HCT116 (cell line): ENCODE data around the gene ZNF180. TPM values are rescaled to one million over a fixed set of nuclear protein-coding genes. Genes with fewer than 3 reads are reported as not detected.

Experiments used
- ATAC-seq: fragments of 200-7000 bp; cut with Tn5 transposase; 2 replicates; pipeline ENCODE4 v1.9.1; 2020; ENCODE audit warnings: mild to moderate bottlenecking, moderate library complexity
- BruUV-seq: library from RNA; stranded (reverse); fragments of 400-500 nt; replicated peaks from 2 replicates; lab custom pipeline; 2021; lab: Mats Ljungman, UMichigan
- CTCF ChIA-PET: fragments of 300-600 bp; sonication (Branson Sonifier 250); formaldehyde crosslinking; loops from one replicate; lab custom pipeline; 2021; ENCODE audit warnings: antibody characterized with exemption; lab: Charles Lee
- POLR2A ChIA-PET: fragments of 300-600, 350-600 bp; sonication (Branson Sonifier 250); formaldehyde crosslinking; loops from one replicate; lab custom pipeline; 2021; ENCODE audit warnings: antibody characterized with exemption; lab: Charles Lee
- RAD21 ChIA-PET, 2 experiments: fragments of 300-600 bp; sonication (Branson Sonifier 250); formaldehyde crosslinking; loops; one replicate each; lab custom pipeline; 2023; ENCODE audit warnings: low total read pairs in 2 of 2; ENCODE audit not compliant: uncharacterized antibody in 2 of 2, unreplicated experiment in 2 of 2, low non-redundant PET in 1 of 2; lab: Charles Lee
- DNase-seq: peaks from one replicate; pipeline ENCODE4 v3.0.0-alpha.2; 2010; ENCODE audit warnings: low read depth, low spot score
- H2AFZ ChIP-seq: fragments of 200-600 bp; shearing (Covaris generic), sonication (generic); 2 replicates; pipeline ENCODE4 v1.6.1; 2017; ENCODE audit warnings: low read depth, mixed run types, mixed read lengths, antibody characterized with exemption, low read length; ENCODE audit not compliant: poor library complexity, severe bottlenecking
- H3K27ac ChIP-seq: 2 replicates; pipeline ENCODE4 v1.5.1; 2012; ENCODE audit warnings: low read depth, low read length
- H3K27me3 ChIP-seq: fragments of 200-600 bp; sonication (generic); 2 replicates; pipeline ENCODE4 v1.6.1; 2016; ENCODE audit warnings: mixed run types, low read length, mixed read lengths; ENCODE audit not compliant: insufficient read depth
- H3K36me3 ChIP-seq, 2 experiments: fragments of 200-500 bp in 1 of 2; fragments of 200-600 bp in 1 of 2; sonication (Bioruptor generic) in 1 of 2; sonication (generic) in 1 of 2; 2 replicates each; pipeline versions ENCODE4 v1.5.1 to v1.6.1; 2014 to 2016; ENCODE audit warnings: low read length in 2 of 2, inconsistent platforms in 1 of 2, mixed read lengths in 1 of 2, mixed run types in 1 of 2; ENCODE audit not compliant: insufficient read depth in 2 of 2, control insufficient read depth in 1 of 2
- H3K4me1 ChIP-seq, 2 experiments: fragments of 200-600 bp in 1 of 2; sonication (generic) in 1 of 2; 2 replicates each; pipeline versions ENCODE4 v1.5.1 to v1.6.1; 2012 to 2017; ENCODE audit warnings: low read length in 2 of 2, inconsistent platforms in 1 of 2, mild to moderate bottlenecking in 1 of 2, mixed read lengths in 1 of 2, mixed run types in 1 of 2, moderate library complexity in 1 of 2; ENCODE audit not compliant: insufficient read depth in 2 of 2, control insufficient read depth in 1 of 2
- H3K4me2 ChIP-seq: fragments of 200-600 bp; sonication (generic); 2 replicates; pipeline ENCODE4 v1.6.1; 2017; ENCODE audit warnings: mixed run types, low read length, mixed read lengths
- H3K4me3 ChIP-seq, 2 experiments: fragments of 200-600 bp in 1 of 2; sonication (generic) in 1 of 2; replicated peaks in 1 of 2; 2 replicates each; pipeline ENCODE4 v1.5.1; 2011 to 2016; ENCODE audit warnings: low read length in 2 of 2, control low read depth in 1 of 2, low read depth in 1 of 2, mild to moderate bottlenecking in 1 of 2, mixed read lengths in 1 of 2, mixed run types in 1 of 2
- H3K79me2 ChIP-seq: fragments of 200-600 bp; sonication (generic); 2 replicates; pipeline ENCODE4 v1.6.1; 2017; ENCODE audit warnings: mild to moderate bottlenecking, mixed run types, low read length, moderate library complexity, mixed read lengths; ENCODE audit not compliant: insufficient read depth
- H3K9ac ChIP-seq: fragments of 200-600 bp; sonication (generic); 2 replicates; pipeline ENCODE4 v1.6.1; 2016; ENCODE audit warnings: low read length, mixed read lengths
- H3K9me2 ChIP-seq: fragments of 200-600 bp; sonication (generic), shearing (Covaris generic); 2 replicates; pipeline ENCODE4 v1.6.1; 2017; ENCODE audit warnings: mixed run types, mild to moderate bottlenecking, moderate library complexity; ENCODE audit not compliant: insufficient read depth
- H3K9me3 ChIP-seq, 2 experiments: fragments of 200-500 bp in 1 of 2; fragments of 200-600 bp in 1 of 2; sonication (Bioruptor generic) in 1 of 2; sonication (generic) in 1 of 2; 2 replicates each; pipeline ENCODE4 v1.6.1; 2014 to 2017; ENCODE audit warnings: low read length in 2 of 2, mixed read lengths in 2 of 2, inconsistent platforms in 1 of 2, low read depth in 1 of 2, mild to moderate bottlenecking in 1 of 2, mixed run types in 1 of 2, moderate library complexity in 1 of 2; ENCODE audit not compliant: control insufficient read depth in 1 of 2, insufficient read depth in 1 of 2
- H4K20me1 ChIP-seq: fragments of 200-600 bp; sonication (generic), shearing (Covaris generic); 2 replicates; pipeline ENCODE4 v1.6.1; 2017; ENCODE audit warnings: mixed run types, mild to moderate bottlenecking, moderate library complexity; ENCODE audit not compliant: insufficient read depth
- CBX3 ChIP-seq: IDR thresholded peaks from 2 replicates; pipeline ENCODE4 v1.6.1; 2012; ENCODE audit warnings: low read depth
- EZH2phosphoT487 ChIP-seq: fragments of 200-600 bp; IDR thresholded peaks from 2 replicates; pipeline ENCODE4 v1.6.1; 2018; ENCODE audit warnings: antibody characterized with exemption, borderline replicate concordance
- FOSL1 ChIP-seq: IDR thresholded peaks from 2 replicates; pipeline ENCODE4 v1.6.1; 2012; ENCODE audit warnings: low read depth
- JUND ChIP-seq: IDR thresholded peaks from 2 replicates; pipeline ENCODE4 v1.6.1; 2012
- MAX ChIP-seq: IDR thresholded peaks from 2 replicates; pipeline ENCODE4 v1.6.1; 2012
- POLR2AphosphoS5 ChIP-seq: IDR thresholded peaks from 2 replicates; pipeline ENCODE4 v1.6.1; 2011; ENCODE audit warnings: mild to moderate bottlenecking, low read depth, low read length, moderate library complexity
- RAD21 ChIP-seq: IDR thresholded peaks from 2 replicates; pipeline ENCODE4 v1.6.1; 2012; ENCODE audit warnings: low read depth, mild to moderate bottlenecking
- SIN3A ChIP-seq: IDR thresholded peaks from 2 replicates; pipeline ENCODE4 v1.6.1; 2012; ENCODE audit warnings: low read depth
- SP1 ChIP-seq: IDR thresholded peaks from 2 replicates; pipeline ENCODE4 v1.6.1; 2012; ENCODE audit warnings: low read depth
- YY1 ChIP-seq: IDR thresholded peaks from 2 replicates; pipeline ENCODE4 v1.6.1; 2011; ENCODE audit warnings: low read length, low read depth, moderate library complexity, mild to moderate bottlenecking; ENCODE audit not compliant: insufficient replicate concordance; ENCODE audit errors: extremely low read depth
- intact Hi-C: fragments of 100-400 bp; cut with micrococcal nuclease; formaldehyde crosslinking; loops from 2 replicates; pipeline ENCODE4 v1.10.0; 2022
- total RNA-seq: library from RNA; stranded (reverse); gene quantifications from one replicate; pipeline ENCODE4 v1.2.1, GENCODE V29; 2021; ENCODE audit not compliant: unreplicated experiment
- TF ChIP-seq, protein P1 (sequence below): IDR thresholded peaks from 2 replicates; pipeline ENCODE4 v1.6.1; 2011; ENCODE audit warnings: mild to moderate bottlenecking, low read length, moderate library complexity; ENCODE audit not compliant: insufficient replicate concordance; ENCODE audit errors: extremely low read depth
- TF ChIP-seq, protein P2 (sequence below), 3 experiments: fragments of 200-600 bp in 1 of 3; sonication (generic) in 1 of 3; IDR thresholded peaks in 2 of 3; conservative IDR thresholded peaks in 1 of 3; 2 replicates each; pipeline ENCODE4 v1.5.1; 2012 to 2017; ENCODE audit warnings: low read depth in 2 of 3, low read length in 2 of 3, antibody characterized with exemption in 1 of 3, borderline replicate concordance in 1 of 3, control low read depth in 1 of 3, mild to moderate bottlenecking in 1 of 3, mixed read lengths in 1 of 3, mixed run types in 1 of 3, moderate library complexity in 1 of 3; ENCODE audit not compliant: insufficient read depth in 1 of 3
- TF ChIP-seq, protein P3 (sequence below): IDR thresholded peaks from 2 replicates; pipeline ENCODE4 v1.6.1; 2012; ENCODE audit warnings: low read depth

ZNF180 gene
- total RNA-seq, 1 experiment from 2014 or later, result 7.3 TPM

DNA sequence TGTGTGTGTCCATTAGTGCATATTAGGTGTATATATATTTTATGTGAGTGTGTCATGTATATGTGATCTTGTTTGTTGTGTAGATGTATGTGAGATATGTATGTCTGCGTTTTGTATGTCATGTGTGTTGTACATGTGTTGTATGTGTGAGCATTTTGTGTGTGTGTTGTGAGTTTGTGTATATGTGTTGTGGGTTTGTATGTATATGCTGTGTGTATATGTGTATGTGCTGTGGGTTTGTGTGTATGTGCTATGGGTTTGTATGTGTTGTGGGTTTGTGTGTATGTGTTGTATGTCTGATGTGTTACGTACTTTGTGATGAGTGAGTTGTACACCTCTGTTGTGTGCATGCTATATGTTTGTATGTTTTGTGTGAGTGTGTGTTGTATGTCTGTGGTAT is 21.0 kb upstream of the ZNF180 start:
- Histone ChIP-seq H3K4me1 (no peaks in the 10 kb centered on the region), H3K4me2 (no peak overlapping the region), H3K9me2 (no peaks in the 10 kb centered on the region), H4K20me1 (no peaks in the 10 kb centered on the region), H3K36me3 (no peaks in the 10 kb centered on the region), H3K79me2 (no peaks in the 10 kb centered on the region), H3K9ac (no peak overlapping the region), H3K27me3 (no peaks in the 10 kb centered on the region), H3K4me3 (no peak overlapping the region), H2AFZ (no peak overlapping the region), H3K27ac (no peak overlapping the region), H3K9me3 (no peaks in the 10 kb centered on the region)
- RAD21 ChIA-PET, result no interaction called here
- CTCF ChIA-PET, result no interaction called here
- TF ChIP-seq SIN3A, result no peak
- TF ChIP-seq SP1, result no peak
- TF ChIP-seq JUND, result no peak
- no peak for TF ChIP-seq CBX3
- no peak for TF ChIP-seq FOSL1
- TF ChIP-seq EZH2phosphoT487, result no peak
- TF ChIP-seq, protein P1, sequence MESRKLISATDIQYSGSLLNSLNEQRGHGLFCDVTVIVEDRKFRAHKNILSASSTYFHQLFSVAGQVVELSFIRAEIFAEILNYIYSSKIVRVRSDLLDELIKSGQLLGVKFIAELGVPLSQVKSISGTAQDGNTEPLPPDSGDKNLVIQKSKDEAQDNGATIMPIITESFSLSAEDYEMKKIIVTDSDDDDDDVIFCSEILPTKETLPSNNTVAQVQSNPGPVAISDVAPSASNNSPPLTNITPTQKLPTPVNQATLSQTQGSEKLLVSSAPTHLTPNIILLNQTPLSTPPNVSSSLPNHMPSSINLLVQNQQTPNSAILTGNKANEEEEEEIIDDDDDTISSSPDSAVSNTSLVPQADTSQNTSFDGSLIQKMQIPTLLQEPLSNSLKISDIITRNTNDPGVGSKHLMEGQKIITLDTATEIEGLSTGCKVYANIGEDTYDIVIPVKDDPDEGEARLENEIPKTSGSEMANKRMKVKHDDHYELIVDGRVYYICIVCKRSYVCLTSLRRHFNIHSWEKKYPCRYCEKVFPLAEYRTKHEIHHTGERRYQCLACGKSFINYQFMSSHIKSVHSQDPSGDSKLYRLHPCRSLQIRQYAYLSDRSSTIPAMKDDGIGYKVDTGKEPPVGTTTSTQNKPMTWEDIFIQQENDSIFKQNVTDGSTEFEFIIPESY, result no peak
- no peak for TF ChIP-seq MAX
- TF ChIP-seq RAD21, result no peak
- TF ChIP-seq YY1, result no peak
- TF ChIP-seq, protein P2, sequence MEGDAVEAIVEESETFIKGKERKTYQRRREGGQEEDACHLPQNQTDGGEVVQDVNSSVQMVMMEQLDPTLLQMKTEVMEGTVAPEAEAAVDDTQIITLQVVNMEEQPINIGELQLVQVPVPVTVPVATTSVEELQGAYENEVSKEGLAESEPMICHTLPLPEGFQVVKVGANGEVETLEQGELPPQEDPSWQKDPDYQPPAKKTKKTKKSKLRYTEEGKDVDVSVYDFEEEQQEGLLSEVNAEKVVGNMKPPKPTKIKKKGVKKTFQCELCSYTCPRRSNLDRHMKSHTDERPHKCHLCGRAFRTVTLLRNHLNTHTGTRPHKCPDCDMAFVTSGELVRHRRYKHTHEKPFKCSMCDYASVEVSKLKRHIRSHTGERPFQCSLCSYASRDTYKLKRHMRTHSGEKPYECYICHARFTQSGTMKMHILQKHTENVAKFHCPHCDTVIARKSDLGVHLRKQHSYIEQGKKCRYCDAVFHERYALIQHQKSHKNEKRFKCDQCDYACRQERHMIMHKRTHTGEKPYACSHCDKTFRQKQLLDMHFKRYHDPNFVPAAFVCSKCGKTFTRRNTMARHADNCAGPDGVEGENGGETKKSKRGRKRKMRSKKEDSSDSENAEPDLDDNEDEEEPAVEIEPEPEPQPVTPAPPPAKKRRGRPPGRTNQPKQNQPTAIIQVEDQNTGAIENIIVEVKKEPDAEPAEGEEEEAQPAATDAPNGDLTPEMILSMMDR (IDR thresholded peaks at IDR 0.05 in 2 of 3, conservative IDR thresholded peaks at IDR 0.05 in 1 of 3; ENCODE audit: borderline replicate concordance in 1 of 3, insufficient read depth in 1 of 3, low read depth in 2 of 3, low read length in 2 of 3), result no peak
- TF ChIP-seq, protein P3, sequence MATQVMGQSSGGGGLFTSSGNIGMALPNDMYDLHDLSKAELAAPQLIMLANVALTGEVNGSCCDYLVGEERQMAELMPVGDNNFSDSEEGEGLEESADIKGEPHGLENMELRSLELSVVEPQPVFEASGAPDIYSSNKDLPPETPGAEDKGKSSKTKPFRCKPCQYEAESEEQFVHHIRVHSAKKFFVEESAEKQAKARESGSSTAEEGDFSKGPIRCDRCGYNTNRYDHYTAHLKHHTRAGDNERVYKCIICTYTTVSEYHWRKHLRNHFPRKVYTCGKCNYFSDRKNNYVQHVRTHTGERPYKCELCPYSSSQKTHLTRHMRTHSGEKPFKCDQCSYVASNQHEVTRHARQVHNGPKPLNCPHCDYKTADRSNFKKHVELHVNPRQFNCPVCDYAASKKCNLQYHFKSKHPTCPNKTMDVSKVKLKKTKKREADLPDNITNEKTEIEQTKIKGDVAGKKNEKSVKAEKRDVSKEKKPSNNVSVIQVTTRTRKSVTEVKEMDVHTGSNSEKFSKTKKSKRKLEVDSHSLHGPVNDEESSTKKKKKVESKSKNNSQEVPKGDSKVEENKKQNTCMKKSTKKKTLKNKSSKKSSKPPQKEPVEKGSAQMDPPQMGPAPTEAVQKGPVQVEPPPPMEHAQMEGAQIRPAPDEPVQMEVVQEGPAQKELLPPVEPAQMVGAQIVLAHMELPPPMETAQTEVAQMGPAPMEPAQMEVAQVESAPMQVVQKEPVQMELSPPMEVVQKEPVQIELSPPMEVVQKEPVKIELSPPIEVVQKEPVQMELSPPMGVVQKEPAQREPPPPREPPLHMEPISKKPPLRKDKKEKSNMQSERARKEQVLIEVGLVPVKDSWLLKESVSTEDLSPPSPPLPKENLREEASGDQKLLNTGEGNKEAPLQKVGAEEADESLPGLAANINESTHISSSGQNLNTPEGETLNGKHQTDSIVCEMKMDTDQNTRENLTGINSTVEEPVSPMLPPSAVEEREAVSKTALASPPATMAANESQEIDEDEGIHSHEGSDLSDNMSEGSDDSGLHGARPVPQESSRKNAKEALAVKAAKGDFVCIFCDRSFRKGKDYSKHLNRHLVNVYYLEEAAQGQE, result no peak
- no peak for TF ChIP-seq POLR2AphosphoS5
- DNase-seq (no peak), ATAC-seq (no peak)
- BruUV-seq, result no TSS peak
- POLR2A ChIA-PET, result no interaction called here
- intact Hi-C loops, result no loop called here
